SK-N-DZ (cell line): ENCODE data around the gene GREM1. TPM values are rescaled to one million over a fixed set of nuclear protein-coding genes. Genes with fewer than 3 reads are reported as not detected.

Experiments
- DNase-seq: peaks from one replicate; pipeline ENCODE4 v3.0.0-alpha.2; 2015; ENCODE audit warnings: low spot score
- polyA plus RNA-seq, 2 experiments: library from polyadenylated mRNA; depleted of rRNA; stranded (reverse); fragments of >200 nt; gene quantifications; 2 replicates each; pipeline ENCODE4 v1.2.3, GENCODE V29; 2014

Gene GREM1
- 0.07 and 0.15 TPM in 2 replicates for polyA plus RNA-seq (2014; cell fraction: cytosol; rRNA removed)
- not detected in 2 replicates for polyA plus RNA-seq (2014; cell fraction: nucleus; rRNA removed)

DNA sequence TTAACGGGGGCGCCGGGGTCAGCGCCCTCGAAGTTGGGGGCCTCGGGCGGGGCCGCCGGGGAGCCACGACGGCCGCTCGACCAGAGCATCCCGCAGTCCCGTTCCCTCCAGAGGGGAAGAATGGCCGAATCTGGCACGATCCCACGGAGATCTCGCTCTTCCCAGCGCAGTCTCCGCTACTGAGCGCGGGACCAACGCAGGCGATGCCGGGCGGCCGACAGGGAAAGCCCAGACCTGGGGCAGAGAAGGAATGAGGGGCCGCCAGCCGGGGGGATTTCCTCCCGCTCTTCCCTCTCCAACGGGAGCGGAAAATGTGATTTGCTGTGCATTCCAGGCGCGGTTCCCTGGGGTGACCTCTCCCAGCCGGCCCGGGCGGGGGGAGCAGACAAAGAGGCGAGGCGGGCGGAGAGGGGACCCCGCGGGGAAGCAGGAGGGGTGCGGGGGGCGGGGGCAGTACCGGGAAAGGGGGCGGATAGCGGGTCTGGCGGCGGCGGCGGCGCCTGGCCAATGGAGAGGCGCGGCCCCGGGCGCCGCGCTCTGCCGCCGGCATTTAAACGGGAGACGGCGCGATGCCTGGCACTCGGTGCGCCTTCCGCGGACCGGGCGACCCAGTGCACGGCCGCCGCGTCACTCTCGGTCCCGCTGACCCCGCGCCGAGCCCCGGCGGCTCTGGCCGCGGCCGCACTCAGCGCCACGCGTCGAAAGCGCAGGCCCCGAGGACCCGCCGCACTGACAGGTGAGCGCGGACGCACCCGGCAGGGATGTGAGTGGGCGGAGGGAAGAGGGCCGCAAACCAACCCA is at the start of gene GREM1:
GREM1 (plus strand) TSS at position 579 of the 801 bp plus-strand sequence. CDS start 12,687 bp downstream, outside the sequence.
- no peak for DNase-seq

DNA sequence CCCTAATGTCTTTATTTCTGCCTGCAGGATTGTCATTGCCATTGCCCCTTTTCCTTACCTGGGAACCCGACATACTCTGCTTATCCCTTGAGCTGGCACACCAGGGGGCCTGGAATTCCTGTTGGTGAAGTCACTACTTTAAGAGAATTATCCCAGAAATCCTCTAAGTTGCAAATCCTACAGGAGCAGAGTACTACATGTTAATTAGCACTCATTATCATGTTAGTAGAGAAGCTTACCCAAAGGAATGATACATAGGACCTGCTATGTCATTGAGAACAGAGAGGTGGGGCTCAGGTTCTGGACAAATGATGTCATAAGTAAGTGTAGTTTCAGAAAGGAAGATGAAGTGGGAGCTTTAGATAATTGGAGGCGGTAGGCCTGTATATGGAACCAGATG is 48.9 kb upstream of the GREM1 start:
- no peak for DNase-seq

DNA sequence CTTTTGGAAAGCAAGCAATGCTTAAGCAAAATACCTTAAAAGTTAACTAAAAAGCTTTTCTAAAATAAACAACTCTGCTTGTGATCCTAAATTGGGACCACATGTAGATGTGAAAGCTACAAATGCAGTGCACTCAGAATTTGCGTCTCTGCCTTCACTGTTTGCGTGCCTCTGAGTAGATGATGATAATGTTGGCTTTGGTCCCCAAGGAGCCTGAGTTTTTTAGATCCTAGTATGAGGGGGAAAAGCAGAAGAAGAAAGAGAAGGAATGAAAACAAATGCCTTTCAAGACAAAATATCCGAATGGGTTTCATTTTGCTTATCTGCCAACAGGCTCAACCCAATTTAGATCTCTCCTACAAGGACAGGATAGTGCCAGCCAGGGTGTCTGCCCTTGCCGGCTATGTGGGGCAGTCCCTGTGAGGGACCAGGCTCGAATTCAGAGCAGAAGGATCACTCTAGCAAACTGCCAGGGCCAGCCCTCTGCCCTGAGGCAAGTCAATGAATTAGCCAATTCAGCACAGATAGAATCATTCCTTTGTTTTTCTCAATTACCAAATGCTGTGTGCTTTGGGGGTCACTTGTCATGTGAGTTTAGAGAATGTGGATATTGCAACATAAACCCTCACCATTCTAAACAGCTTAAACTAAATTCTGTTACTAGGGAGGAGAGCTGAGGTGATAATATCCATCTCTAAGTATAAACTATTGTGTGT is 47.8 kb upstream of the GREM1 start:
- DNase-seq: no peak

DNA sequence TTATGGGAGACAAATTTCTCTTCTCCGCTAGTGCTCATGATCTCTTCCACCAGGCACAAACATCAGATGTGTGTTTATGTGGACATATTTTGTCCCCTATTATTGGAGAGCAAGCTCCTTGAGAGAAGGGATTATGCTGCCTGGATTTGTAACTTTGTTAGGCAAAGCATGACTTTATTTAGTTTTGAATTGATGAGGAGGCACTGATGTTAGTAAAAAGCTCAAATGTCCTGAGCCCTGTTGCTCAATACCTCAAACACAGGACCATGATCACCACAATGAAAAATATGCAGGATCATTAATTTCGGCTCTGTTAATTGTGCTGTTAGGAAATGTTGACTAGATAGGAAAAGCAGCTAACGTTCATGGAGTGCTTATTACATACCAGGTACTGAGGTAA is 47.2 kb upstream of the GREM1 start:
- DNase-seq: no peak

DNA sequence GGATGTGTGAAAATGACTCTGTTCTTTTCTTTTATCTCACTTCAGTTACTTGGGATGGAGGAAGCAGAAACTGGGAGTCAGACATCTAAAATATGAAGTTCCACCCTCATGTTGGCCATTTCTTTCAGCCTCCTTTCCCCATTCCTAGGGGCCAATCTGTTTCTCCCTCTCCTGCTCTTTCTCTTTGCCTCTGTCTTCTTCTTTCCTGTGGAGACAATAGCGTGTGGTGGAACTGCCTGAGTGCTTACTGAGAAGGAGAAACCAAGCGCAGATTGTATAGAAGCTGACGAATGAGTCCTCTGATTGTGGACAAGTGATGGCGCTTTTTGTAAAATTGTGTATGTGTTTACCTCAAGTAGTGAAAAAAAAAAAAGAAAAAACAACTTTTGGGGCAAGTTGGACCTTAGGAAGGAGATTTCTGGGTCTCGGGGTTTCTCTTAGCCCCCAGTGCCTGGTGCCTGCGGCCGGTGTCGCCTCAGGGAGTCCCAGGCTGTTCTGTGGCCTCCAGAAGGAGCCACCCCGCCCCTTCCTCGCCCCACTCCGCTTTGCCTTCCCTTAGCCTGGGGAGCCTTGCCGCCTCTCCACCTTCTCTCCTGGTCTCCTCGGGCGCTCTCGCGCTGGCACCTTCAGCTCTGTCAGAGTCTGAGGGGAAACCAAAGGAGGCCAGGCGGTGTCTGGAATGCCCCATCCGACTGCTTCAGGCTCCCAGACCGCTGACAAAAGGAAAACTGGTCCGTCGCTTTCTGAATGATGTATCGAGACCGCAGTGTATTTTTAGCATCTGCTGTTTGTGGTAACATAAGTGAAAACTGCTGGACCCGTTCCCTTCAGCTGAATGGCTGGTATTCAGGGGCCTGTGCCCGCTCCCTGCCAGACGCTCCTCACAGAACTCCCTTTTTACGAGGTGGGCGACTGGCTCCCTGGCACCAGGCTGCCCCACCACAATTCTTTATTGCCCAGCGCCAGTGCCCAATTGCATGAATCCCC is 46.2 kb upstream of the GREM1 start:
- DNase-seq: no peak

- DNase-seq: no peak
Observed at GRCh38 chr15:32674681-32675080, 43.1 kb upstream of the GREM1 start.

- DNase-seq: no peak
Observed at GRCh38 chr15:32675466-32675865, 42.3 kb upstream of the GREM1 start.

- no peak for DNase-seq
Observed at GRCh38 chr15:32676169-32676568, 41.6 kb upstream of the GREM1 start.

DNA sequence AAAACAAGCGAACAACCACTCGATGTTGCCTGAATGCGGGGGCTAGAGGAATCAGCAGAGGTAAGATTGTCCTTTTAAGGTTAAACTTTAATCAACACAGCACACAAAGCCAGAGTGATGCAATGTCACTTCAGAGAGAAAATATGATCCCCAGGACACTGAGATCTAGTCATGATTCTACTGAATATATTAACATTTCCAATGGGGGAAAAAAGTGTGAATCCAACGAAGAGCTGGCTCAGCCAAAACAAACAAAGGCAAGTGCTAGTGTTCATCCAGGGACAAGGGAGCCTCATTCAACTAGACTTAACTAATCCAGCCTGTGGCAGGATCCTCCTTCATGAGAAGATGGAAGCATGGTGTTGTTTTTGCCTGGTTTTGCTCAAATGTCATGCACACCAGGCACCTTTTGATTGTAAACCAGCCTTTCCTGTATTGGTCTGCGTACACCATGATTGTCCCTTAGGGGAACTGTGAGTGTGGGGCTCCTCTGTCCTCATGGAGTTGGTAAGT is 40.5 kb upstream of the GREM1 start:
- DNase-seq: no peak

DNA sequence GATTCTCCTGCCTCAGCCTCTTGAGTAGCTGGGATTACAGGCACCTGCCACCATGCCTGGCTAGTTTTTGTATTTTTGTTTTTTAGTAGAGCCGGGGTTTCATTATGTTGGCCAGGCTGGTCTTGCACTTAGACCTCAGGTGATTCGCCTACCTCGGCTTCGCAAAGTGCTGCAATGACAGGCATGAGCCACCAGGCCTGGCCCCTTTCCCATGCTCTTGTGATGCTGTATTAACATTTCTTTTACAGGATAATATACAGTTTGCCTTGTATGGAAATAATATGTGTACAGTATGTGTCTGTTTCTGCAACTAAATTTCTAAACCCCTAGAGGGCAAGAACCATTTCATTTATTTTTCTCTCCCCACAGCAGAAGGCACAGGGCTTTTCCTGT is 38.5 kb upstream of the GREM1 start:
- no peak for DNase-seq

GRCh38 chr15:32682569-32682968 is 35.2 kb upstream of the GREM1 start:
- DNase-seq: no peak

- no peak for DNase-seq
Observed at GRCh38 chr15:32682977-32683630, 34.7 kb upstream of the GREM1 start.

DNA sequence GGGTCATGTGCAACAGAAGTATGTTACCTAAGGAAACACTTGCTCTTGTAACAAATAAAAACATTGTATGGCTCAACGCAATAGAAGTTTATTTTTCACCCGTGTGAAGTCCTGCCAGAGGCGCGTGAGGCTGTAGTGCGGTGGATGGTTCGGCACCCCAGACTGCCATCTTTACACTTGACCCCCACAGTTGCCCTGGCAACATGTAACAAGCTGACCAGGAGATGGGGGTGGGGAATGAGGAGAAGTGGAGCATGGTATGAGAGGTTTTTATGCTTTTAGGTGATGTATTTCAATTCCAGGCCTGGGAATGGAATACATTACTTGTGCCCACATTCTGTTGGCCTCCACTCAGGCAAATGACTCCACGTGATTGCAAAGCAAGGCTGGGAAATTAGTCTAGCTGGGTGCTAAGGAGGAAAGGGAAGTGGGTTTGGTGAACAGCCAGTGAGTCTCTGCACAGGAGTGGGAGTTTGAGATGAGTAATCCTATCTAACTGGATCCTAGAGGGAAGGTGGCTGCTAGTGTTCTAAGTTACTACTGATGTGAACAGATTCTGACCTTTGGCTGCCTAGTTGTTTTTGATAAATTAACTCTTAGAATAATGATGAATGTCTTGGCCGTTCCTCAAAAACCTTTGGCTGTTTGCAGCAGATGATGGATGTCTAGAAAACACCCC is 33.8 kb upstream of the GREM1 start:
- DNase-seq: no peak

GRCh38 chr15:32685576-32685975 is 32.2 kb upstream of the GREM1 start:
- DNase-seq: no peak

GRCh38 chr15:32687556-32687955 is 30.2 kb upstream of the GREM1 start:
- DNase-seq: no peak

- no peak for DNase-seq
Observed at GRCh38 chr15:32688151-32688639, 29.6 kb upstream of the GREM1 start.

GRCh38 chr15:32690941-32691688 is 26.7 kb upstream of the GREM1 start:
- no peak for DNase-seq

DNA sequence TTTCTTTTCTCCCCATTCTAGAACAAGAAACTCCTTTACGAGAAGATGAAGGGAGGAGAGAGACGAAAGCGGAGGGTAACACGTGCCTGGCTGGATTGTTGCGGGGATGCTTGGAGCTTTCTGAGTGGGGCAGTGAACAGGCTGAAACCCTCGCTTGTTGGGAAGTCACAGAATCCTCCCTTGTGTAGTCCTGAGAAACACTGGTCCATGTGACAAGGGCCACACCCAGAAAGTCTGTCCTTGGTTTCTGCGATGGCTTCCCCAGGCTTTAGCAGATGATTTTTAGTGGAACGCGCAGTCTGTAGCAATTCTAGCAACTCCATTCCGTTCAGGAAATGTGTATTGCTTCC is 26.1 kb upstream of the GREM1 start:
- no peak for DNase-seq

DNA sequence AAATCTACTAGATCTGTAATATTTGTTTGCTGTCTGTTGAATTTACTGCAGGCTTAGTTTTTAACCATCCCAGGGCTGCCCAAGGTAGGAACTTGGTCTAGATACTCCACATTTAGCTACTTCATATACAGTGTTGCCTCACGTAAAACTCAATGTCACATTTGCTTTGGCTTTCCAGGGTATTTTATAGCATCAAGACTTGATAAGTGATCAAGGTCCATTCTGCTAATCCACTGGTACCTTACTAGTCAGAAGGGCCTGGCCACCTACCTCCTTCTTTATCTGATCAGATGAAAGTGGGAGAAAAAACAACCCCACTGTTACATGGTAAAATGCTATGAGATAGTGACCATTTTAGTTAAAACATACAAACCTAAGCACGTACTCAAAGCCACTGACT is 25.5 kb upstream of the GREM1 start:
- DNase-seq: no peak
